OCI-LY1 (cell line): ENCODE measurements around the gene HERPUD2.
A peak's percentile ranks its signal among the peaks of the same experiment; 100 is the strongest.

Source experiments
- H2AFZ ChIP-seq: fragments of 200-600 bp; sonication (generic), shearing (Covaris generic); 2 replicates; pipeline ENCODE4 v1.6.0; 2014; ENCODE audit warnings: antibody characterized with exemption, mild to moderate bottlenecking, low read length
- H3F3A ChIP-seq: fragments of 200-600 bp; sonication (generic), shearing (Covaris generic); 2 replicates; pipeline ENCODE4 v1.6.0; 2014; ENCODE audit warnings: mild to moderate bottlenecking, antibody characterized with exemption, low read length, moderate library complexity; ENCODE audit not compliant: insufficient read depth
- H3K27ac ChIP-seq: fragments of 200-600 bp; sonication (generic); 2 replicates; pipeline ENCODE4 v1.5.1; 2014; ENCODE audit warnings: low read length, mixed run types, mild to moderate bottlenecking, low read depth; ENCODE audit not compliant: poor library complexity, severe bottlenecking
- H3K27me3 ChIP-seq: fragments of 200-600 bp; sonication (generic); 2 replicates; pipeline ENCODE4 v1.6.0; 2014; ENCODE audit warnings: antibody characterized with exemption, mild to moderate bottlenecking, low read length, moderate library complexity; ENCODE audit not compliant: insufficient read depth
- H3K36me3 ChIP-seq: fragments of 200-600 bp; sonication (generic); 2 replicates; pipeline ENCODE4 v1.6.1; 2014; ENCODE audit warnings: mild to moderate bottlenecking, antibody characterized with exemption, low read length, moderate library complexity, mixed read lengths; ENCODE audit not compliant: insufficient read depth
- H3K4me1 ChIP-seq: fragments of 200-600 bp; sonication (generic); 2 replicates; pipeline ENCODE4 v1.5.1; 2014; ENCODE audit warnings: mild to moderate bottlenecking, low read length, moderate library complexity; ENCODE audit not compliant: insufficient read depth, severe bottlenecking
- H3K4me2 ChIP-seq: fragments of 200-600 bp; sonication (generic), shearing (Covaris generic); 2 replicates; pipeline ENCODE4 v1.6.1; 2014; ENCODE audit warnings: low read length
- H3K4me3 ChIP-seq: fragments of 200-600 bp; sonication (generic); 2 replicates; pipeline ENCODE4 v1.5.1; 2014; ENCODE audit warnings: low read length, low read depth, mild to moderate bottlenecking, mixed read lengths; ENCODE audit not compliant: poor library complexity, severe bottlenecking
- H3K79me2 ChIP-seq: fragments of 200-600 bp; shearing (Covaris generic); 2 replicates; pipeline ENCODE4 v1.6.1; 2016; ENCODE audit warnings: mixed run types, low read length, mixed read lengths; ENCODE audit not compliant: insufficient read depth
- H3K9ac ChIP-seq: fragments of 200-600 bp; sonication (generic), shearing (Covaris generic); 2 replicates; pipeline ENCODE4 v1.6.1; 2014; ENCODE audit warnings: mild to moderate bottlenecking, low read length, mixed read lengths
- H3K9me2 ChIP-seq: fragments of 200-600 bp; sonication (generic), shearing (Covaris generic); 2 replicates; pipeline ENCODE4 v1.6.1; 2014; ENCODE audit warnings: low read depth, mild to moderate bottlenecking, low read length, mixed read lengths
- H3K9me3 ChIP-seq: fragments of 200-600 bp; shearing (Covaris generic); 2 replicates; pipeline ENCODE4 v1.6.1; 2014; ENCODE audit warnings: low read length, mixed read lengths
- H4K20me1 ChIP-seq: fragments of 200-600 bp; sonication (generic), shearing (Covaris generic); 2 replicates; pipeline ENCODE4 v1.6.0; 2016; ENCODE audit warnings: mild to moderate bottlenecking, low read length; ENCODE audit not compliant: insufficient read depth
- EZH2 ChIP-seq: fragments of 200-600 bp; sonication (generic), shearing (Covaris generic); IDR thresholded peaks from 2 replicates; pipeline ENCODE4 v1.8.0; 2017; ENCODE audit warnings: borderline replicate concordance, mixed run types, mild to moderate bottlenecking, antibody characterized with exemption, low read length, moderate library complexity, mixed read lengths
- TF ChIP-seq, protein P1 (sequence below): fragments of 200-600 bp; sonication (generic), shearing (Covaris generic); IDR thresholded peaks from 2 replicates; pipeline ENCODE4 v1.5.1; 2017; ENCODE audit warnings: mild to moderate bottlenecking, antibody characterized with exemption, low read length, moderate library complexity, mixed read lengths

Gene HERPUD2, protein sequence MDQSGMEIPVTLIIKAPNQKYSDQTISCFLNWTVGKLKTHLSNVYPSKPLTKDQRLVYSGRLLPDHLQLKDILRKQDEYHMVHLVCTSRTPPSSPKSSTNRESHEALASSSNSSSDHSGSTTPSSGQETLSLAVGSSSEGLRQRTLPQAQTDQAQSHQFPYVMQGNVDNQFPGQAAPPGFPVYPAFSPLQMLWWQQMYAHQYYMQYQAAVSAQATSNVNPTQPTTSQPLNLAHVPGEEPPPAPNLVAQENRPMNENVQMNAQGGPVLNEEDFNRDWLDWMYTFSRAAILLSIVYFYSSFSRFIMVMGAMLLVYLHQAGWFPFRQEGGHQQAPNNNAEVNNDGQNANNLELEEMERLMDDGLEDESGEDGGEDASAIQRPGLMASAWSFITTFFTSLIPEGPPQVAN

GRCh38 chr7:35694784-35695472 is at the start of gene HERPUD2:
Gene HERPUD2, minus strand, starts transcription at chr7:35695135. Its CDS starts 805 bp downstream, at chr7:35694330.
- peak within 1 kb of the TSS; percentile 26 for H3K27ac ChIP-seq

GRCh38 chr7:35738889-35739288 is 44.0 kb upstream of the HERPUD2 start:
- TF ChIP-seq EZH2 = no peak
- TF ChIP-seq, protein P1, sequence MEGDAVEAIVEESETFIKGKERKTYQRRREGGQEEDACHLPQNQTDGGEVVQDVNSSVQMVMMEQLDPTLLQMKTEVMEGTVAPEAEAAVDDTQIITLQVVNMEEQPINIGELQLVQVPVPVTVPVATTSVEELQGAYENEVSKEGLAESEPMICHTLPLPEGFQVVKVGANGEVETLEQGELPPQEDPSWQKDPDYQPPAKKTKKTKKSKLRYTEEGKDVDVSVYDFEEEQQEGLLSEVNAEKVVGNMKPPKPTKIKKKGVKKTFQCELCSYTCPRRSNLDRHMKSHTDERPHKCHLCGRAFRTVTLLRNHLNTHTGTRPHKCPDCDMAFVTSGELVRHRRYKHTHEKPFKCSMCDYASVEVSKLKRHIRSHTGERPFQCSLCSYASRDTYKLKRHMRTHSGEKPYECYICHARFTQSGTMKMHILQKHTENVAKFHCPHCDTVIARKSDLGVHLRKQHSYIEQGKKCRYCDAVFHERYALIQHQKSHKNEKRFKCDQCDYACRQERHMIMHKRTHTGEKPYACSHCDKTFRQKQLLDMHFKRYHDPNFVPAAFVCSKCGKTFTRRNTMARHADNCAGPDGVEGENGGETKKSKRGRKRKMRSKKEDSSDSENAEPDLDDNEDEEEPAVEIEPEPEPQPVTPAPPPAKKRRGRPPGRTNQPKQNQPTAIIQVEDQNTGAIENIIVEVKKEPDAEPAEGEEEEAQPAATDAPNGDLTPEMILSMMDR = no peak
- no peaks in the 10 kb centered on the region for H3K4me1 ChIP-seq
- H3K79me2 ChIP-seq = no peaks in the 10 kb centered on the region
- no peaks in the 10 kb centered on the region for H3K9me2 ChIP-seq
- H2AFZ ChIP-seq = no peak overlapping the region
- no peak overlapping the region for H3K4me3 ChIP-seq
- no peaks in the 10 kb centered on the region for H4K20me1 ChIP-seq
- H3F3A ChIP-seq = no peaks in the 10 kb centered on the region
- no peaks in the 10 kb centered on the region for H3K9me3 ChIP-seq
- H3K27me3 ChIP-seq = no peaks in the 10 kb centered on the region
- H3K36me3 ChIP-seq = no peaks in the 10 kb centered on the region
- H3K4me2 ChIP-seq = no peak overlapping the region
- no peak overlapping the region for H3K9ac ChIP-seq
- H3K27ac ChIP-seq = no peak overlapping the region

More at GRCh38 chr7:35694784-35695472, at the start of gene HERPUD2:
- TF ChIP-seq, protein P1 = no peak; the same call in 1 of the 2 replicates
- no peak for TF ChIP-seq EZH2
- Histone ChIP-seq H2AFZ (peak within 1 kb of the TSS; percentile 38; the same call in 1 of the 2 replicates), H3K9ac (peak within 1 kb of the TSS; percentile 97), H3K4me3 (peak within 1 kb of the TSS; percentile 93), H3K4me1 (peaks cover 53% of the 10 kb centered on the region), H3K27me3 (no peaks in the 10 kb centered on the region), H3K9me3 (no peaks in the 10 kb centered on the region), H4K20me1 (no peaks in the 10 kb centered on the region), H3K4me2 (peak within 1 kb of the TSS; percentile 93), H3K36me3 (peaks cover 12% of the 10 kb centered on the region), H3K79me2 (peaks cover 20% of the 10 kb centered on the region), H3K9me2 (no peaks in the 10 kb centered on the region), H3F3A (peaks cover 9% of the 10 kb centered on the region; the same call in 1 of the 2 replicates)

GRCh38 chr7:35736725-35737124 is 41.8 kb upstream of the HERPUD2 start:
- H3K4me1 ChIP-seq = no peaks in the 10 kb centered on the region
- no peak overlapping the region for H3K4me2 ChIP-seq
- H3K79me2 ChIP-seq = no peaks in the 10 kb centered on the region
- H3K9me2 ChIP-seq = no peaks in the 10 kb centered on the region
- H3K27ac ChIP-seq = no peak overlapping the region
- H3K36me3 ChIP-seq = no peaks in the 10 kb centered on the region
- no peak overlapping the region for H3K9ac ChIP-seq
- no peaks in the 10 kb centered on the region for H3K9me3 ChIP-seq
- H3F3A ChIP-seq = no peaks in the 10 kb centered on the region
- H3K27me3 ChIP-seq = no peaks in the 10 kb centered on the region
- H2AFZ ChIP-seq = 0 out of 2 replicates have a peak overlapping the region, but pooled peaks have one; percentile 25
- TF ChIP-seq EZH2 = no peak
- TF ChIP-seq, protein P1 = no peak
- H3K4me3 ChIP-seq = no peak overlapping the region
- no peaks in the 10 kb centered on the region for H4K20me1 ChIP-seq
